Ecto neural progenitor cell (in vitro differentiated cells): ENCODE results near the gene AK4.

Experiments
- DNase-seq: peaks from one replicate; pipeline ENCODE4 v3.0.0-alpha.2; 2018; ENCODE audit warnings: low spot score

The AK4 gene

DNA sequence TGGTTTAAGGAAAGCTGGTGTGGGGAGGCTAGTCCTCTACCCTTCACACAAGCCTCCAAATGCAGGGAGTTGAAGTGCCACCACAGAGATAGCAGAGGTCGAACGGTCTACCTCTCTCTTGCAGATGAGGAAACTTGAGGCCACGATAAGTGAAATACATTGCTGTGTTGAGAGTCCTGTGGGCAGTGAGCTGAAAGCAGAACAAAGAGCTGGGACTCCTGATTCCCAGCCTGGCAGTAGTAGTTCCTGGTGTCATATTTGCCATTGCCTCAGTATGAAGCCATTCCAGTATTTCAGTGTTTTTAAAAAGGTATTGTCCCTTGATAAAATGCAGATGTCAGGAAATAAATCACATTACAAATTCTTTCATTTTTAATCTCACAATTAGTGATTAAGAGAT is 28.6 kb downstream of the AK4 start:
- DNase-seq = no peak

DNA sequence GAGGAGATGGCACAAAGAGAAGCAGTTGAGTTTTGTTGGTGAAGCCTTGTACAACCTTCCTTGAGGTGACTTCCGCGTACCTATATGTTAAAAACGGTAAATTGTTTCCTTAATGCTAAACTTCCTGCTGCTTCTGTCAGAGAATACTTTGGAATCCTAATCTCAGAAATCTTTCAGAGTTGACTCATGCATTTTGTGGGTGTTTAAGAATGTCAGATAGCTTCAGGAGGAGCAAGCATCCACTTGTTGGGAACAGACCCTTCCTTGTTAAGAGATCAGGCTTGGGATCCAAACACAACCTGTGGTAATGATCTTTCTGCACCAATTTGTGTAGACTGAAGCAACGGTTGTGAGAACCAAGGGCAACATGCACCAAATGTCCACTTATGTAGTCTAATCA is 29.5 kb downstream of the AK4 start:
- DNase-seq = no peak

DNA sequence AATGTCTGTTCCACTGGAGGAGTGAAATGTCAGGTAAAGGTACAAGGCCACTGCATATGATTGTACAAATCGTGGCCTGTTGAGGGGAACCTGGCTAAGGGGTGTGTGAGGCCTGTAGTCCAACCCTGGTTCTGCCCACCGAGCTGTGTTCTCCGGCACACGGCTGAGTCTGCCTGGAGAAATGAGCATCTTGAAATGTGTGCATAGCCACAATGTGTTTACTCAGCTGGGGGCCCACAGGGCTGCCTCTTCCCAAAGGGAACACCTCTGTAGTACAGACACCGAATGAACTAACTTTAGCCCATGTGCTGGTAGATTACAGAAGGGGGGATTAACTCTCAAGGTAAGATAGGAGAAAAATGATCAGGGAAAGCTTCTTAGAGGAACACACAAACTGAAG is 30.2 kb downstream of the AK4 start:
- no peak for DNase-seq

DNA sequence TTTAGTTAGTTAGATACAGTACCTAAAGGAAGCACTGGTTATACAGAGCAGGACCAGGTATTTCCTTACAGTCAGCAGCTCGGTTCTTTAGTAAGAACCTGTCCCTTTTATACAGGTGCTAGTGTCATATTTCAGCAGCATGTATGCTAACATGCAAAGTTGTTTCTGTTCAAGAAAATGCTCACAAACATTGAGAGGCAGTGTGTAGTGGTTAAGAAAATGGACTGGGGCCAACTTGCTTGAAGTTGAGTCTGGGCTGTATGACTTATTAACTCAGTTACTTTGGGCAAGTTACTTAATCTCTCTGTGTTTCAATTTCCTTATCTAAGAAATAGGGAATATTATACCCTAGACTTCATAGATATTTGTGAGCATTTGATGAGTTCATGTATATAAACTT is 31.1 kb downstream of the AK4 start:
- DNase-seq = no peak

DNA sequence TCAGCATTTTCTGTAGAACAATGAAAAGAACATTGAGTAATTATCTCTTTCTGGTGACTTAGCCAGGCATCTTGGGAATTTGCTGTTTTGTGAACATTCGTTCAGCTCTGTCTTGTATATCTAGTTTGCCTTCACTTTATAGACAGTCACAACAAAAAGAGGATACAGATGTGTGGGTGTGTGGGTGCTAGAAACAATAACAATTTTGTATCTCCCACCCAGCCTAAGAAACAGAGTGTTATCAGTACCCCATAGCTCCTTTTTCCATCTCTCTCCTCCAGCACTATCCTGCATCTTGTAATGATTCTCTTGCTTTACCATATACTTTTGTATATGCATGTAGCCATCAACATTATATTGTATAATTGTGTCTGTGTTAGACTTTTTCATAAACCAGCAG is 33.0 kb downstream of the AK4 start:
- DNase-seq = no peak

DNA sequence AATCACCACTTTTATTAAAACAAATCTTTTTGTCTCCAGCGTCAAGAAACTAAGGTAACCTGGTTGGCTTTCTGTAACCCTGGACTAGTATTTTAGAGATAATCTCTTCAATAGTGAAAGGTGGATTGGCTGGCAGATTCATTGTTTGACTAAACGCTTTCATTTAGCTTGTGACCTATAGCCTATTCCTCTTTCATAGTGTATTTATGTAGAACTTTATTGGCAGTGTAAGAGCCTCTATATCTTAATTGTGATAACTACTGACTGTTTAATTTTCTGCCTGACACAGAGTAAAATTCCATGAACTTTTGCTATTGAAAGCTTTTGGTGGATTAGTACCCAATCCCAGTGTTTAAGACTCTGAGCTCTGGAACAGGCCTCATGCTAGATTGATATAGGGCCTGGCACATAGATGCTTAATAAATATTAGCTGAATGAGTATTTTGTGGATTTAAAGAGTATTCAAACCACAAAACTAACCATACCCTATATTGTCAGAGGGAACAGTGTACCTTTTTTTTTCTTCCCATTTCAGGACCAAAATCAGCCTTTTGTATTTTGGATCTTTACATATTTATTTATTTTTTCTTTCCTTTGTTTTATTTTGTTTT is 34.8 kb downstream of the AK4 start:
- DNase-seq = no peak

DNA sequence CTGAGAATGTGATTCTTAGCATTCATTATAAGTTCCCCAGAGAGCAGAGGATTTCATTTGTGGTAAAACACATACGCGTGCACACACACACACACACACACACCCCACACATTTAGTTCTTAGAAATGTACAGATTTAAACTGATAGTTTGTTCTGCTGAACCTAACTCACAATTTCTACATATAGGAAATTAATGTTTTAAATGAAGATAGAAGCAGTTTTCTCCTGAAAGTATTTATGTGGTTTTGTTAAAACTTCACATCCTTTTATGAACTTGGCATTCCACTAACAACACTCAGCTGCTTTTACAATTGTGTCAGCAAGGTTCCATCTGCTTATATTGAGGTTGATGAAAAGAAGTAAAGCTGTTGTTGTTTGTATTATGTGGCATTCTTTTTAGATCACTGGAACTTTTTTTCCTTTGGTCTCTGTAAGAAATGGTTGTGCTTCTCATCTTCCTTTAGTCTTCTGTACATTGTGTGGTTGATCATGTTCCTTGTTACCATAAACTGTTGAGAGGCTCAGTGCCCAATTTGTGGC is 41.6 kb downstream of the AK4 start:
- DNase-seq = no peak

DNA sequence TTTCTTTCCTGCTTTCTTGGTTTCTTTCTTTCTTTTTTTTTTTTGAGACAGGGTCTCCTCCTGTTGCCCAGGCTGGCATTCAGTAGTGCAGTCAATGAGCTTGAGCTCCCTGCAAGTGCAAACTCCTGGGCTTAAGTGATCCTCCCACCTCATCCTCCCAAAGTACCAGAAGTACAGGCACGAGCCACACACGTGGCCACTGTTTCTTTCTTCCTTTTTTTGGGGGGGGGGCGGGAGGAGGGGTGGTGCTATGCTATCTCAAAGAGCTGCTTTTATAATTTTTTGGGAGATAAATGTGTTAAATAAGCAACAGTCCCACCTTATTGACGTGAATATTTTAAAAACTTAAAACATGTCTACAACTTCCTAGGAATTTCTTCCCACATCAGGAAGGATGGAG is 42.2 kb downstream of the AK4 start:
- DNase-seq = no peak

DNA sequence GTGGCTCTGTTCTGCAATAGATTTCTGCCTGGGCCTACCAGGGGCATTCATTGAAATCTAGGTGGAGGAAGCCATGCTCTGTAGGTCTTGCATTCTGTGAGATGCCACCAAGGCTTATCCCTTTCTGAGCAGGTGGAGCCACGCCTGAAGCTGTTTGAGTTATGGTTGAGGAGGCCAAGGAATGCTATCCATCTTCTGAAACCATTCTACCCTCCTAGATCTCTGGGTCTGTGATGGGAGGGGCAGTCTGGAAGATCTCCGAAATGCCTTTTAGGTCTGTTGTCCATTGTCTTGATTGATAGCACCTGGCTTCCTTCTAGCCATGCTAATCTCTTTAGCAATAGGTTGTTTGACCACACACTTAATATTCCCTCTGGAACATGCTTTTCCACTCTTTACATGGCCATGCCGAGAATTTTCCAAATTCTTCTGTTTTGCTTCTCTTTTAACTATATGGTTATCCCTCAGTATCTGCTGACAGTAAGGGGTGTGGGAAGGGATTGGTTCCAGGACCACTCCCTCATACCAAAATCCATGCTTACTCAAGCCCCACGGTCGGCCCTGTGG is 45.2 kb downstream of the AK4 start:
- no peak for DNase-seq

DNA sequence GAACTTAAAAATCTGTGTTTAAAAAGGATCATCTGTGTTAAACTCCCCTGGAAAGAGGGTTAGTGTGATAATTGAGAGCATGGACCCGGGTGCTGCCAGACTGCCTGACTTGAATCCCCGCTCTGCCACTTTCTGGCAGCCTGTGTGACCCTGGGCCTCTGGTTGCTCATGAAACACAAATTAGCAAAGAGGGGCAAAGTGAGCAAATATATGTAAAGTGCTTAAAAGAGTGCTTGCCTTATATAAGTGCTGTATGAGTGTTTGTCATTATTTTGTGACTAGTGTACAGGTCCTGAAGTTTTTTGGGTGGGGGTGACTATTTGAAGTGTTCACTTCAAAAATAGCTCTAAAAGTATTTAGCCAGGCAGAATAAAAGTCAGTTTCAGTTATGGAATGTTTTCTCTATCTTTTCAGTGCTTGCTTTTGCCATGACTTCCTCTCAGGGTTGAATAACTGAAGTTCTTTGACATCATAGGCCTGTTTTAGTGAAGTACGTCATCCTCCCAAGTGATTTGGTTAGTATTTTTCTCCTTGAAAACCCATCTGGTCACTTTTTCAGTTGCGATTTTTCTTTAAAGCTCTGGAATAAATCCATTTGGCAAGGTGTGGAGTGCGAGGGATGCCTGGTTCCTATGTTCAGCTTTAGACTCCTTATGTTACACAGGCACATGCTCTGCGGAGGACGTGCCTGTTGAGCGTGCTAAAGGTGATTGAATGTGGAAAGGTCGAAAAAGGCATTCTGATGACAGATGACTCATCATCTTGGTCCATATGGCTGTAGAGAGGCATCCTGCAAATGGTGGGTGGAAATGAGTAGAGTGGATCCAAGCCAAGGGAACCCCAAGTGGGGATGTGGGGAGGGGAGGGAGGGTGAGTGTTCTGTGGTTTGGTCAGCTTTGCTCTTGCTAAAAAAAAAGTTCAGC is 47.8 kb downstream of the AK4 start:
- no peak for DNase-seq

DNA sequence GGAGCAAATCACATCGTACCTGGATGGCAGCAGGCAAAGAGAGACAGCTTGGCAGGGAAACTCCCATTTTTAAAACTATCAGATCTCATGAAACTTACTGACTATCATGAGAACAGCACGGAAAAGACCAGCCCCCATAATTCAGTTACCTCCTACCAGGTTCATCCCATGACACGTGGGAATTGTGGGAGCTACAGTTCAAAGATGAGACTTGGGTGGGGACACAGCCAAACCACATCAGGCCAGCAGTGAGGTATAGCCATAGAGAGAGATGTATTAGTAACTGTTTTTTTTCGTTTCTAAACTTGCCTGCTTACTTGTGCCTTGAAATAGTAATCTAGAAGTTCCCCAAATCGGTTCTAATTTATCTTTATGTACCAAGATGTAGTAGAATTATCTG is 48.9 kb downstream of the AK4 start:
- no peak for DNase-seq

DNA sequence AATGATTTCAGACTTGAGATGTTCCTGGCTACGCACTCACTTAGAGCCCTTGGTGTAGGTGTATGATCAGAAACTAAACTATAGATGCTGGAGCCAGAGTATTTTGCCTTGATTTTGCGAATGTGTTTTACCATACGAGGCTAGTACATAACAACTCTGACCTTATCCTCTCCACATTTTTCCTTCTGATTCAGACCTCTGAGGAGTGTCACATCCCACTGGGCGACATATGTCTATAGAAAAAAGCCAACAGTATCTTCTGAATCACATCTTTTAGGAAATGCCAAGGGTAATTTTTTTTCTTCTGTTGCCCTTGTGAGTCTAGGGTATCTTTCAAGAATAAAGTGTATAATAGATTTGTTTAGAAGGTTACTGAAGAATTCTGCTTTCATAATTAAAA is 49.6 kb downstream of the AK4 start:
- no peak for DNase-seq

DNA sequence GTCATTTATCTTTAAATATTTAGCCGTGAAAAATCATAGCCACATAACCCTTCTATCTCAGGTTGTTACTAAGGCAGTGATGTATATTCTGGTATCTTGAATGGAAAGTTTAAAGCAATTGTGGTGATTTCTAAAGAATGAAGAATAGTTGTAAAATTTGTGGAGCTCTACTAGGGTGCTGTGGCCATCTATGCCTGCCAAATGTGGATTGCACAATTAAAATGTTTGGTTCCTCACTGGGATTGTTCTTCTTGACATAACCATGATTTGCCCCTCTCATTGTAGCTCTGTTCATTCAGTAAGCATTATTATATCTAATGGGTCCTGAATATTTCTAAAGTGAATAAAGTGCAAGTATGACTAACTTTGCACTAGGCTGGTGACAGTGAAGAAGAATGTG is 50.1 kb downstream of the AK4 start:
- DNase-seq = no peak

DNA sequence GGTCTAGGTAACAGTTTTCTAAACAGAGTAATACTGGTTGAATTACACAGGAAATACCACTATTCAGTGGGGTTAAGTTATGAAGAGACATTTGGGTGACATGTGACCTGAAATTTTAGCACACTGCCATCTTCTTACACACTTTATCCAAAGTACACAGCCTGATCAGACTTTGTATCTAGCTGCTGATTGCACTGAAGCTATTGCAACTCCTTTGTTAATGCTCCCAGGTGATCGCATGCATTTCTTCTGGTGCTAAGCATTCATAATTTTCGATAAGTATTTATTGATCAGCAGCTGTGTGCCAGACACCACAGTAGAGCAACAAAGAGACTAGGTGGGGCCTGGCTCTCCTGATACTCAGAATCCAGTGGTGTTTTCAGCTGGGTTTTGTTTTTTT is 52.4 kb downstream of the AK4 start:
- no peak for DNase-seq

DNA sequence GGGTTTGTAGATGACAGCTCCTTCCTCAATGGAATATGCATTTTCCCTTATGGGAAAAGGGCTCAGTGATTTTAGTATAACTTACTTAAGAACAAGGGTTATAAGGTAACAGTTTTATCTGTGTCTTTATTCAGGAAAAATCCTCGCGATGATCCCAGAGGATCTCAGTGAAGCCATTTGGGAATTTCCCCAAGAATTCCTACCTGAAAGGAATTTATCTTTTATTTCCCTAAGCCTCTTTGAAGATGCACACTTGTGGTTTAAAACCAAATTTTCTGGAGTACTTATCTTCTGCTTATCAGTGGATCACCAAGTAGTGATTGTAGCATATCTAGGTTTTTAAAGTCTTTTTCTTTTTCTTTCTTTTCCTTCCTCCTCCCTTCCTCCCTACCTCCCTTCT is 58.8 kb downstream of the AK4 start:
- no peak for DNase-seq

DNA sequence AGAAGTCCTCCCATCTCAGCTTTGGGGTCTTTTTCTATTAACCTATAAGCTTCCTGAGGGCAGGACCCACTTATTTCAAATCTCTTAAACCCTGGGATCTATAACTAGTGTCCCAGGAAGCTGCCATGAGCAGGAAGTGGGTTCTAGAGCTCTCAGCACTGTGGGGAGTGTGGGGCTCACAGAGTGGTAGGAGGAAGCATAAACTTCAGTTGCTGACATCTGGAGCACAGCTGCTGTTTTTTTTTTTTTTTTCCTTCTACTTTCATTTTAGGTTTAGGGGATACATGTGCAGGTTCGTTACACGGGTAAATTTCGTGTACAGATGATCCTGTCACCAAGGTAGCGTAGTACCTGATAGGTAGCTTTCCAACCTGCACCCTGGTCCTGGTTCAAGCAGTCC is 59.3 kb downstream of the AK4 start:
- no peak for DNase-seq

DNA sequence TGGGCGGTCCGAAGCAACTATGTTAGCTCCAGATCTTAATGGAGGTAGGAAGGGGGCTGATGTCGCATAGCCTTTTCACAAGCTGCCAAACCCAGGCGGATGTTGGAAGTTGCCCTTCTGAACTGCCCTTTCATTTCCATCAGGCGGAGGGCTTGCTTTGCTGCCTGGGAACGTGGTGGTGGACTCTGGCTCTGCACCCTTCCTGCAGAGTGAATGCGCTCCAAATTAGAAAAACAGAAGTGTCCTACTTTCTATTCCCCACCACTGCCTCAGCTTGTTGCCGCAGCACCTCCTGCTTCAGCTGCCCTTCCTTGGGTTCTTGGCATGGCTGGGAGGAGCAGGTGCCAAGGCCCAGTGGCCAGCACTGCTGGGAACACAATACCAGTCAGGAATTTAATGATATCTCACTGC is 60.6 kb downstream of the AK4 start:
- no peak for DNase-seq

DNA sequence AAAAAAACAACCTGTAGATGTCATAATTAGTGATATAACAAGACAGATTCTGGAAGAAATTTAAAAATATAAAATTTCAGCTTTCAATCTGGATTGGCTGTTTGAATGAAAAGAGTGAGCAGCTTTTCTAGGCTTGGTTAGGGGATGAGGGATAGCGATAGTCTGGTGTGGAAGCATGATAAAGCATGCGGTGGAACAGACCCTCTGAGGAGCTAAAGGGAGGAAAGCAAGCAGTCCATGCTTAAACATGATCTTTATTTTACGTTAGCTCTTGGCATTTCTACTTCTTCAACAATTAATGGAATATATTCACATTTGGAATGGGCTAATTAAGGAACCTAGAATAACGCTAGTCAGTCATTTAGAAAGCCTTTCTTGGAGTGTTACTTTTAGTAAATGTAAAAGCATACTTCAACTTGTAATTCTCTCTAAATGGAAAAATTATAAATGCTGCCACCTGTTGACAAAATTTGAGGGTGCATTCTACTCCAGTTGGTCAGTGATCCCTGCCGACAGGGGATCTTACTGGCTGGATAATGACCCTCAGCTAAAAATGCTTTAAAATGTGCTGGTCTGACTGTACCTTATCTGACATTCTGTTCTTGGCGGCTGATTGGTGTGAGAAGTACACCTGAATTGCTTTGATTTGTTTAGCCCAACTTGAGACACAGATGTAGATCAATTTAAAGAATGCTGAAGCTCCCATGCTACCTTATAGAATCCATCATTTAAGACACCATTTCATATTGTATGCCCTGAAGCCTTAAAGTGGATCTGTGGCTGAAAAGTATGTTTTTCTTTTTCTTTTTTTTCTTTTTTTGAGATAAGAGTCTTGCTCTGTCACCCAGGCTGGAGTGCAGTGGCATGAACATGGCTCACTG is 61.2 kb downstream of the AK4 start:
- no peak for DNase-seq

DNA sequence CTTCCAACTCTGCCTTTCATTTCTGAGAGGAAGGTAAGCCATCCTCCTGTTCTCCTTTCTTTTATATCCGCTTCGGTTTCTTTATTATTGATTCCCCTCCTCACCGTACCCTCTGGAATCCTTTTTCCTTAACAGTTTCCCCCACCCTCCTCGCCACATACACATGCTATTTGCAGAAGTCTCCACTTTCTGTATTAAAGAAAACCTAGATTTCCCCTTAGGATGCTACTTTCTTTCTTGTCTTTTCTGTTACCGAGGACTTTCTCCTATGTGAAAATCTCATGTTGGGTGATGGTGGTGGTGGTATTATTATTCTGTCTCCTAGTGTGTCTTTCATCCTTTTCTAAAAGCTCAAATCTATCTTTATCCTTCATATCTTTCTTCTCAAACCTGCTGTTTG is 62.3 kb downstream of the AK4 start:
- DNase-seq = no peak

DNA sequence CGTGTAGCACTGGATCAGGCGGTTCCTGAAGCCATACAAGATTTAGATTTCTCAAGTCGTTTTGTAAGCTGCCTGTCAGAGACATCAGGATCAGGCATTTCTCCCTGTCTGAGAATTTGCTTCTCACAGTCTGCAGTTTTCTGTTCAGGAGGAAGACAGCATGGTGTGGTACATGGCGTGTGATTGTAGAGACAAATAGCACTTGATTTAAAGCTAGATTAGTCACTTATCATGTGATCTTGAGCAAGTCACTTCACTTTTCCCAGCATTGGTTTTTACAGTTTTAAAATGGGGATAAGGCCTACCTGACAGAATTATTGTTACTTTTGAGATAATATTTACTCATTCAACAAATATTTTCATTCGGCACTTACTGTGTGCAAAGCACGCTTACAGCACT is 63.3 kb downstream of the AK4 start:
- DNase-seq = no peak

DNA sequence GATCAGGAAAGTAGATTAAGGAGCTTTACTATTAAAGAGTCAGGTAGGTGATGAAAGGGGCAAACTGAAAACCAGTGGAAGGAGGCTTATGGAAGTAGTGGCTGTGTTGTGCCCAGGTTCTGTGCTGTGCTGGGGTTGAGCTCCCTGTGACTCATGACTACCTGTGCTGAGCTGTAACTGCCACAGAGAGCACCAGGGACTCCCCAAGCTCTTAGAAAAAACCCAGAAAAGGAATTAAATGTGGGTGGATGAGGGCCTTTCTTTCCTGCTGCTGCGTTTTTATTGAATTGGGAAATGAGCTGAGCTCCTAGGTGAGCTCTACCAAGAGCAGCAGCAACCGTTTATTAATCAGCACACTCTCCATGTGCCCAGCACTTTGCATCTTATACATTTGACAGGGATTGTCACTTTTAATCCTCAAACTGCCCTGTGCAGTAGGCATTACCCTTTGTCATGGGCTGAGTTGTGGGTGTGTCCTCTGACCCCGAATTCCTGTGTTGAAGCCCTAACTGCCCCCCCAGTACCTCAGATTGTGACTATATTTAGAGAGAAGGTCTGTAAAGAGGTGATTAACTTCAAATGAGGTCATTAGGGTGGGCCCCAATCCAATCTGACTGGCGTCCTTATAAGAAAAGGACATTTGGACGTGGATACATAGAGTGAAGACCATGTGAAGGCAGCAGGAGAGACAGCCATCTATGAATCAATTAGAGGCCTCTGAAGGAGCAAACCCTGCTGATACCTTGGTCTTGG is 65.4 kb downstream of the AK4 start:
- no peak for DNase-seq
